HFF-Myc (cell line): Measurements from ENCODE around the gene TFB2M.

Experiments
- DNase-seq: peaks from one replicate; pipeline ENCODE4 v3.0.0-alpha.2; 2011; ENCODE audit warnings: low read depth; ENCODE audit errors: extremely low read depth
- H3K4me3 ChIP-seq: replicated peaks from 2 replicates; pipeline ENCODE4 v1.5.1; 2011; ENCODE audit warnings: low read depth, mild to moderate bottlenecking, control low read depth, low read length
- TF ChIP-seq, protein P1 (sequence below): IDR thresholded peaks from 2 replicates; pipeline ENCODE4 v1.5.1; 2012; ENCODE audit warnings: mild to moderate bottlenecking, low read depth, low read length, control low read depth; ENCODE audit errors: missing control alignments

TFB2M gene

DNA sequence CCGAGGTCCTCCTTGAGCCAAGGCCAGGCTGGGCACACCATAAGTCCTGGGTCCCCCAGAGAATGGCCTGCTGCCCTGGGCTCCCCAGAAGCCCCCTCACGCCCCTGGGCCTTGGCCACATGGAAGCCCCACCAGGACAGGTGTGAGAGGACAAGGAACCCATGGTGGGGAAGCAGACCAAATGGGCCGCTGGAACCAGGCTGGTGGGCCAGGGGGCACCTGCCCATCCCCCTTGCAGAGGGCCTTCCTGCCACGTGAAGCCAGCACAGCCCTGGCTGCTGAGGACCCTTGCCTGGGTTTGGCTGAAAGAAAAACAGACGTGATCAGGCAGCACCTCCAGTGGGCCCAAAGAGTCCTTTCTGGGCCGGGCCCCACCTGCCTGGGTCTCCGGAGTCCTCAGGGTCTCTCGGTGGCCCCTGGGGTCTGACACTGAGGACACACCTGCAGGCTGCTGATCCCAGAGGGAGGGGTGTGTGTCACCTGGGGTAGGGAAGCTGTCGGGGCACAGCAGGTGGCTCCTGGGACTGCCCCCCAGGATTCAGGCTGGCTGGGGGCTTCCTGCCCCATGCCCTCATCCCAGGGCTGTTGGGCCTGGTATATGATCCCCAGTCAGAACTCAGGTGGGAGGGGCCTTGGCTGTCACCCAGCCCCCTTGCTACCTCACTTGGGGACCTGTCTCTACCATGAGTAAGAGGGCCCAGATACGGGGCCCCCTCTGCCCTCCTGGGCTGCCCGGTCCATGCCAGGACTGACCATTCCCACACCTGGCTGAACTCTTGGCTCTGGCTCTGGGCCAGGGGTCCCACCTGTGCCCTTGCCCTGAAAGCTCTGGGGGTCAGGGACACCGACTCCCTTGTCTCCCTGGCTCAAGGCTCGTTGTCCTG lies 55.7 kb downstream of the TFB2M start:
- TF ChIP-seq, protein P1, sequence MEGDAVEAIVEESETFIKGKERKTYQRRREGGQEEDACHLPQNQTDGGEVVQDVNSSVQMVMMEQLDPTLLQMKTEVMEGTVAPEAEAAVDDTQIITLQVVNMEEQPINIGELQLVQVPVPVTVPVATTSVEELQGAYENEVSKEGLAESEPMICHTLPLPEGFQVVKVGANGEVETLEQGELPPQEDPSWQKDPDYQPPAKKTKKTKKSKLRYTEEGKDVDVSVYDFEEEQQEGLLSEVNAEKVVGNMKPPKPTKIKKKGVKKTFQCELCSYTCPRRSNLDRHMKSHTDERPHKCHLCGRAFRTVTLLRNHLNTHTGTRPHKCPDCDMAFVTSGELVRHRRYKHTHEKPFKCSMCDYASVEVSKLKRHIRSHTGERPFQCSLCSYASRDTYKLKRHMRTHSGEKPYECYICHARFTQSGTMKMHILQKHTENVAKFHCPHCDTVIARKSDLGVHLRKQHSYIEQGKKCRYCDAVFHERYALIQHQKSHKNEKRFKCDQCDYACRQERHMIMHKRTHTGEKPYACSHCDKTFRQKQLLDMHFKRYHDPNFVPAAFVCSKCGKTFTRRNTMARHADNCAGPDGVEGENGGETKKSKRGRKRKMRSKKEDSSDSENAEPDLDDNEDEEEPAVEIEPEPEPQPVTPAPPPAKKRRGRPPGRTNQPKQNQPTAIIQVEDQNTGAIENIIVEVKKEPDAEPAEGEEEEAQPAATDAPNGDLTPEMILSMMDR, result no peak
- no peak for DNase-seq
- no peak overlapping the region for H3K4me3 ChIP-seq

- TF ChIP-seq, protein P1, result no peak
- H3K4me3 ChIP-seq, result no peak overlapping the region
- DNase-seq, result no peak
These were observed 57.0 kb downstream of the TFB2M start for GRCh38 chr1:246508897-246509688.

DNA sequence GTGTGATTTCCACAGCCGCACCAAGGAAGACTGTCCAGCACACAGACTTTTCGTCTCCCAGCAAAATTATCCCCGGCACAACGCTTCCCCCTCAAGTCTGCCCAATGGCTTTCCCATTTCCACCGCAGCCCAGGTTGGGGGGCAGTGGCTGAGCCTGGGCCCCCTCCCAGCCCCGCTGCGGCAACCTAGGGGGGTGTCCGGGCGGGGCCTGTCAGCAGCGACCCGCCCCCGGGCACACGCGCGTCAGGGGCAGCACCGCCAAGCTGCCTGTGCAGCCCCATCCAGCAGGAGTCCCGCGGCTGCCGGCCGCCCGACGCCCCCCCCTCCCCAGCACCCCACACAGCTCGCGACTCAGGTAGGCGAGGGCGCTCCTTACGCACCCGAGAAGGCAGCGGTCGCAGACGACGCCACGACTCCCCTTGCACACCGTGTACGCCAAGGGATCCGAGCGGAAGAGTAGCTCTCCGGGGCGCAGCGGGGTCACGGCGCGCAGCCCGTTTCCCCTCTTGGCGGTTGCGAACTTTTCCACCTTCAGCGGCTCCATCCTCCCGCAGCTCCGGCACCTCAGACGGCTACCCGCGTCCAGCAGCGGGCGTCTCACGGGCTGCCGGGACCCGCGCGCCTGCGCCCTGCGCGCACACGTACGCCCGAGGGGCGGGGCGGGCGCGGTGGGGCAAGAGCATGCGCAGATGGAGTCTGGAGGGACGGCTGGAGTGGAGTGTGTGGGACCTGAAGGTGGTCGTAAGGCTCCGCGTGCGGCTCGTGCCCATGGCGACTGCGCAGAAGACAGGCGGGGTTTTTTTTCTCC lies 59.2 kb downstream of the TFB2M start, which contains the start of gene SMYD3:
Gene SMYD3, minus strand, starts transcription at position 606 of the 808 bp plus-strand sequence.
- H3K4me3 ChIP-seq, result peak within 1 kb of the TSS; percentile 71
- TF ChIP-seq, protein P1, result no peak
- DNase-seq, result peak; percentile 25

DNA sequence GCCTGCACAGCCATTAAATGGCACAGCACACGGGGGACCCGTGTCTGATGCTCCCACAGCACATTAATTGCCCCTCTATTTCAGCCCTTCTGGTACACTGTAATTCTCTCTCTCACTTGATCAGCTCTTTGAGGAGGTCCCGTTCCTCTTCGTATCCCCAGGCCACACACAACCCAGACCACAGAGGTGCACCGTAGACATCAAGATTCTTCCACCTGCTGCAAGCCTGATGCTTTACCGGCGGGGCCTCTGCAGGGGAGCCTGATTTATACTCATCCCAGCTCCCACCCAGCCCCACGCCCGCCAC lies 59.7 kb downstream of the TFB2M start:
- H3K4me3 ChIP-seq, result peak overlapping the region; percentile 71
- DNase-seq, result no peak
- TF ChIP-seq, protein P1, result no peak

GRCh38 chr1:246503341-246503740 lies 62.7 kb downstream of the TFB2M start:
- peak; percentile 20 for DNase-seq
- TF ChIP-seq, protein P1, result no peak
- H3K4me3 ChIP-seq, result no peak overlapping the region

- DNase-seq, result peak; percentile 66
- TF ChIP-seq, protein P1, result peak; percentile 51
- no peak overlapping the region for H3K4me3 ChIP-seq
These were observed 68.6 kb downstream of the TFB2M start for GRCh38 chr1:246497331-246497915.
